ENCODE data around the gene FAM234A.

FAM234A gene

GRCh38 chr16:189604-190186 lies 44.9 kb upstream of the FAM234A start:
- no peak for DNase-seq (ENCODE audit: low read depth)
- no peak overlapping the region for H3K4me3 ChIP-seq (ENCODE audit: low read depth, low read length)
- TF ChIP-seq POLR2A (IDR thresholded peaks at IDR 0.05; ENCODE audit: extremely low read depth, insufficient read length): no peak
- no peak for TF ChIP-seq MAX (IDR thresholded peaks at IDR 0.05; ENCODE audit: low read depth, low read length)
- TF ChIP-seq MYC (IDR thresholded peaks at IDR 0.05; ENCODE audit: low read depth, low read length): no peak
- TF ChIP-seq CTCF (IDR thresholded peaks at IDR 0.05; ENCODE audit: low read depth, low read length): no peak

GRCh38 chr16:191831-192230 lies 42.8 kb upstream of the FAM234A start:
- no peak overlapping the region for H3K4me3 ChIP-seq (ENCODE audit: low read depth, low read length)
- TF ChIP-seq CTCF (IDR thresholded peaks at IDR 0.05; ENCODE audit: low read depth, low read length): no peak
- TF ChIP-seq MYC (IDR thresholded peaks at IDR 0.05; ENCODE audit: low read depth, low read length): no peak
- no peak for TF ChIP-seq MAX (IDR thresholded peaks at IDR 0.05; ENCODE audit: low read depth, low read length)
- no peak for TF ChIP-seq POLR2A (IDR thresholded peaks at IDR 0.05; ENCODE audit: extremely low read depth, insufficient read length)
- DNase-seq (ENCODE audit: low read depth): no peak

GRCh38 chr16:192686-193085 lies 41.9 kb upstream of the FAM234A start:
- TF ChIP-seq CTCF (IDR thresholded peaks at IDR 0.05; ENCODE audit: low read depth, low read length) (no peak), POLR2A (IDR thresholded peaks at IDR 0.05; ENCODE audit: extremely low read depth, insufficient read length) (no peak), MYC (IDR thresholded peaks at IDR 0.05; ENCODE audit: low read depth, low read length) (no peak), MAX (IDR thresholded peaks at IDR 0.05; ENCODE audit: low read depth, low read length) (no peak)

GRCh38 chr16:193441-193840 lies 41.2 kb upstream of the FAM234A start:
- no peak overlapping the region for H3K4me3 ChIP-seq (ENCODE audit: low read depth, low read length)
- DNase-seq (ENCODE audit: low read depth): no peak
- TF ChIP-seq POLR2A (IDR thresholded peaks at IDR 0.05; ENCODE audit: extremely low read depth, insufficient read length) (no peak), MYC (IDR thresholded peaks at IDR 0.05; ENCODE audit: low read depth, low read length) (no peak), MAX (IDR thresholded peaks at IDR 0.05; ENCODE audit: low read depth, low read length) (no peak), CTCF (IDR thresholded peaks at IDR 0.05; ENCODE audit: low read depth, low read length) (no peak)

More at GRCh38 chr16:192686-193085, 41.9 kb upstream of the FAM234A start:
- H3K4me3 ChIP-seq (ENCODE audit: low read depth, low read length): no peak overlapping the region
- DNase-seq (ENCODE audit: low read depth): no peak

GRCh38 chr16:194516-194915 lies 40.1 kb upstream of the FAM234A start:
- TF ChIP-seq POLR2A (IDR thresholded peaks at IDR 0.05; ENCODE audit: extremely low read depth, insufficient read length) (no peak), CTCF (IDR thresholded peaks at IDR 0.05; ENCODE audit: low read depth, low read length) (no peak), MYC (IDR thresholded peaks at IDR 0.05; ENCODE audit: low read depth, low read length) (no peak), MAX (IDR thresholded peaks at IDR 0.05; ENCODE audit: low read depth, low read length) (no peak)
- DNase-seq (ENCODE audit: low read depth): no peak
- no peak overlapping the region for H3K4me3 ChIP-seq (ENCODE audit: low read depth, low read length)
